ENCODE measurements around the gene BFSP2. TPM values are rescaled to one million over a fixed set of nuclear protein-coding genes. Genes with fewer than 3 reads are reported as not detected.

BFSP2 gene
- total RNA-seq, 2 experiments from 2014 or later, result 0.33 TPM; not detected in 1

- H3K27me3 Mint-ChIP-seq, result no peaks in the 10 kb centered on the region
- peaks cover 20% of the 10 kb centered on the region for H3K4me1 Mint-ChIP-seq
- H3K36me3 Mint-ChIP-seq (ENCODE audit: low read depth), result no peaks in the 10 kb centered on the region
- H3K27ac Mint-ChIP-seq, result no peak overlapping the region
- no peaks in the 10 kb centered on the region for H3K9me3 Mint-ChIP-seq
- DNase-seq, result no peak
- ChIA-PET POLR2A (interaction anchor here (0.6 to 0.7 kb wide), 2 partner anchors 8 to 123 kb away, joined by 4 read pairs; no protein-coding TSS in a partner anchor), CTCF (interaction anchor here (1.0 to 3.2 kb wide), 6 partner anchors 8 to 22 kb away, joined by 3 to 21 read pairs (median 4); no protein-coding TSS in a partner anchor)
- no peak overlapping the region for H3K4me3 Mint-ChIP-seq
Observed at GRCh38 chr3:133457025-133457424, 57.2 kb downstream of the BFSP2 start.

GRCh38 chr3:133457465-133458067, 57.7 kb downstream of the BFSP2 start:
- Mint-ChIP-seq H3K36me3 (ENCODE audit: low read depth) (no peaks in the 10 kb centered on the region), H3K4me1 (peaks cover 20% of the 10 kb centered on the region), H3K4me3 (no peak overlapping the region), H3K27ac (no peak overlapping the region), H3K9me3 (no peaks in the 10 kb centered on the region), H3K27me3 (no peaks in the 10 kb centered on the region)
- CTCF ChIA-PET, result interaction anchor here (1.0 to 3.2 kb wide), 5 partner anchors 10 to 22 kb away, joined by 3 to 21 read pairs (median 4); no protein-coding TSS in a partner anchor
- POLR2A ChIA-PET, result interaction anchor here (0.7 kb wide), 1 partner anchor 9 kb away, joined by 4 read pairs; no protein-coding TSS in a partner anchor
- no peak for DNase-seq

- Mint-ChIP-seq H3K4me1 (peaks cover 33% of the 10 kb centered on the region), H3K27ac (no peak overlapping the region), H3K27me3 (no peaks in the 10 kb centered on the region), H3K9me3 (no peaks in the 10 kb centered on the region), H3K36me3 (ENCODE audit: low read depth) (no peaks in the 10 kb centered on the region), H3K4me3 (no peak overlapping the region)
- POLR2A ChIA-PET, result no interaction called here
- DNase-seq, result no peak
- CTCF ChIA-PET, result interaction anchor here (1.3 to 1.5 kb wide), 3 partner anchors 9 to 29 kb away, joined by 3 to 5 read pairs (median 4); no protein-coding TSS in a partner anchor
Observed at GRCh38 chr3:133459400-133459799, 59.5 kb downstream of the BFSP2 start.

GRCh38 chr3:133460809-133461208, 61.0 kb downstream of the BFSP2 start:
- Mint-ChIP-seq H3K4me1 (peaks cover 34% of the 10 kb centered on the region), H3K4me3 (no peak overlapping the region), H3K9me3 (no peaks in the 10 kb centered on the region), H3K27ac (peak overlapping the region; percentile 77), H3K27me3 (no peaks in the 10 kb centered on the region), H3K36me3 (ENCODE audit: low read depth) (no peaks in the 10 kb centered on the region)
- DNase-seq, result no peak
- CTCF ChIA-PET, result interaction anchor here (1.7 kb wide), 1 partner anchor 11 kb away, joined by 5 read pairs; no protein-coding TSS in a partner anchor
- POLR2A ChIA-PET, result no interaction called here

GRCh38 chr3:133461291-133461690, 61.4 kb downstream of the BFSP2 start:
- ChIA-PET POLR2A (no interaction called here), CTCF (interaction anchor here (1.7 kb wide), 1 partner anchor 12 kb away, joined by 5 read pairs; no protein-coding TSS in a partner anchor)
- H3K4me3 Mint-ChIP-seq, result no peak overlapping the region

GRCh38 chr3:133463347-133463860, 63.5 kb downstream of the BFSP2 start:
- Mint-ChIP-seq H3K4me3 (no peak overlapping the region), H3K36me3 (ENCODE audit: low read depth) (no peaks in the 10 kb centered on the region), H3K4me1 (peaks cover 54% of the 10 kb centered on the region), H3K27ac (no peak overlapping the region), H3K9me3 (no peaks in the 10 kb centered on the region), H3K27me3 (no peaks in the 10 kb centered on the region)
- CTCF ChIA-PET, result interaction anchor here (1.0 kb wide), 1 partner anchor 11 kb away, joined by 3 read pairs; no protein-coding TSS in a partner anchor
- no peak for DNase-seq
- POLR2A ChIA-PET, result no interaction called here

More at GRCh38 chr3:133461291-133461690, 61.4 kb downstream of the BFSP2 start:
- Mint-ChIP-seq H3K4me1 (peaks cover 36% of the 10 kb centered on the region), H3K27me3 (no peaks in the 10 kb centered on the region), H3K9me3 (no peaks in the 10 kb centered on the region), H3K27ac (no peak overlapping the region), H3K36me3 (ENCODE audit: low read depth) (no peaks in the 10 kb centered on the region)
- DNase-seq, result no peak

- peaks cover 55% of the 10 kb centered on the region for H3K4me1 Mint-ChIP-seq
Observed at GRCh38 chr3:133464573-133464972, 64.7 kb downstream of the BFSP2 start.

GRCh38 chr3:133466531-133467386, 66.9 kb downstream of the BFSP2 start:
- H3K36me3 Mint-ChIP-seq (ENCODE audit: low read depth), result no peaks in the 10 kb centered on the region

More at GRCh38 chr3:133464573-133464972, 64.7 kb downstream of the BFSP2 start:
- H3K36me3 Mint-ChIP-seq (ENCODE audit: low read depth), result no peaks in the 10 kb centered on the region
- POLR2A ChIA-PET, result interaction anchor here (0.7 kb wide), 1 partner anchor 117 kb away, joined by 3 read pairs; no protein-coding TSS in a partner anchor
- CTCF ChIA-PET, result interaction anchor here (0.6 to 1.2 kb wide), 2 partner anchors 11 to 163 kb away, joined by 3 read pairs; no protein-coding TSS in a partner anchor
- H3K4me3 Mint-ChIP-seq, result no peak overlapping the region
- H3K27me3 Mint-ChIP-seq, result no peaks in the 10 kb centered on the region
- no peak for DNase-seq
- H3K9me3 Mint-ChIP-seq, result no peaks in the 10 kb centered on the region
- no peak overlapping the region for H3K27ac Mint-ChIP-seq

GRCh38 chr3:133467780-133468179, 67.9 kb downstream of the BFSP2 start:
- DNase-seq, result no peak
- ChIA-PET CTCF (interaction anchor here (0.9 to 3.0 kb wide), 8 partner anchors 8 to 24 kb away, joined by 3 to 21 read pairs (median 4); no protein-coding TSS in a partner anchor), POLR2A (no interaction called here)
- H3K4me1 Mint-ChIP-seq, result peaks cover 33% of the 10 kb centered on the region
- H3K27ac Mint-ChIP-seq, result no peak overlapping the region
- no peak overlapping the region for H3K4me3 Mint-ChIP-seq
- H3K36me3 Mint-ChIP-seq (ENCODE audit: low read depth), result no peaks in the 10 kb centered on the region
- H3K27me3 Mint-ChIP-seq, result no peaks in the 10 kb centered on the region
- H3K9me3 Mint-ChIP-seq, result no peaks in the 10 kb centered on the region

More at GRCh38 chr3:133466531-133467386, 66.9 kb downstream of the BFSP2 start:
- Mint-ChIP-seq H3K27me3 (no peaks in the 10 kb centered on the region), H3K27ac (peak overlapping the region; percentile 82), H3K4me1 (peaks cover 37% of the 10 kb centered on the region), H3K4me3 (no peak overlapping the region), H3K9me3 (no peaks in the 10 kb centered on the region)
- POLR2A ChIA-PET, result no interaction called here
- CTCF ChIA-PET, result interaction anchor here (0.6 to 3.0 kb wide), 5 partner anchors 10 to 124 kb away, joined by 3 to 21 read pairs (median 4); no protein-coding TSS in a partner anchor
- no peak for DNase-seq

- ChIA-PET CTCF (interaction anchor here (0.9 to 3.0 kb wide), 8 partner anchors 9 to 27 kb away, joined by 3 to 21 read pairs (median 4); no protein-coding TSS in a partner anchor), POLR2A (no interaction called here)
- H3K9me3 Mint-ChIP-seq, result no peaks in the 10 kb centered on the region
- no peaks in the 10 kb centered on the region for H3K36me3 Mint-ChIP-seq (ENCODE audit: low read depth)
- H3K27ac Mint-ChIP-seq, result no peak overlapping the region
- no peak overlapping the region for H3K4me3 Mint-ChIP-seq
- peaks cover 30% of the 10 kb centered on the region for H3K4me1 Mint-ChIP-seq
- no peaks in the 10 kb centered on the region for H3K27me3 Mint-ChIP-seq
- no peak for DNase-seq
Observed at GRCh38 chr3:133468251-133468721, 68.4 kb downstream of the BFSP2 start.

- CTCF ChIA-PET, result interaction anchor here (0.6 to 3.0 kb wide), 3 partner anchors 12 to 53 kb away, joined by 4 to 21 read pairs (median 4); no protein-coding TSS in a partner anchor
- POLR2A ChIA-PET, result no interaction called here
- H3K9me3 Mint-ChIP-seq, result no peaks in the 10 kb centered on the region
Observed at GRCh38 chr3:133469140-133469731, 69.4 kb downstream of the BFSP2 start.

GRCh38 chr3:133472242-133472641, 72.4 kb downstream of the BFSP2 start:
- Mint-ChIP-seq H3K9me3 (no peaks in the 10 kb centered on the region), H3K4me1 (peaks cover 46% of the 10 kb centered on the region), H3K36me3 (ENCODE audit: low read depth) (no peaks in the 10 kb centered on the region), H3K27ac (no peak overlapping the region), H3K27me3 (no peaks in the 10 kb centered on the region), H3K4me3 (no peak overlapping the region)
- ChIA-PET CTCF (interaction anchor here (0.8 to 1.6 kb wide), 2 partner anchors 17 to 27 kb away, joined by 3 to 4 read pairs; no protein-coding TSS in a partner anchor), POLR2A (no interaction called here)
- no peak for DNase-seq

More at GRCh38 chr3:133469140-133469731, 69.4 kb downstream of the BFSP2 start:
- no peak overlapping the region for H3K4me3 Mint-ChIP-seq
- peaks cover 27% of the 10 kb centered on the region for H3K4me1 Mint-ChIP-seq
- H3K27ac Mint-ChIP-seq, result no peak overlapping the region
- H3K27me3 Mint-ChIP-seq, result no peaks in the 10 kb centered on the region
- no peaks in the 10 kb centered on the region for H3K36me3 Mint-ChIP-seq (ENCODE audit: low read depth)
- no peak for DNase-seq
